Activated naive CD4-positive, alpha-beta T cell treated with Interleukin-2 at 50 U/mL for 16 hours (primary cell): ENCODE measurements around the gene PSMB1.
"Not testable (repeated sequence)": the region's sequence is repeated elsewhere in the genome, so short reads cannot be mapped to it uniquely, and the experiment has no call there.

Experiments
- DNase-seq: peaks from one replicate; pipeline ENCODE4 v3.0.0-alpha.2; 2020

PSMB1 gene

GRCh38 chr6:170502268-170502667 lies 50.8 kb downstream of the PSMB1 start:
- DNase-seq: not testable (repeated sequence)

GRCh38 chr6:170500955-170501590 lies 52.0 kb downstream of the PSMB1 start:
- DNase-seq: no peak

- DNase-seq: no peak
Measured at GRCh38 chr6:170497841-170498301, 55.2 kb downstream of the PSMB1 start.

- DNase-seq: no peak
Measured at GRCh38 chr6:170493354-170493753, 59.8 kb downstream of the PSMB1 start.

GRCh38 chr6:170490259-170490658 lies 62.8 kb downstream of the PSMB1 start:
- no peak for DNase-seq

- DNase-seq: no peak
Measured at GRCh38 chr6:170489836-170490235, 63.3 kb downstream of the PSMB1 start.

- DNase-seq: no peak
Measured at GRCh38 chr6:170487707-170488329, 65.3 kb downstream of the PSMB1 start.

- DNase-seq: no peak
Measured at GRCh38 chr6:170485159-170485558, 67.9 kb downstream of the PSMB1 start.
